Epithelial cell of proximal tubule (primary cell): ENCODE measurements around the gene FARS2. TPM values are rescaled to one million over a fixed set of nuclear protein-coding genes. Genes with fewer than 3 reads are reported as not detected.

ENCODE experiments used
- DNase-seq: peaks from one replicate; pipeline ENCODE4 v3.0.0-alpha.2; 2011; ENCODE audit warnings: low read depth
- H3K4me3 ChIP-seq: 2 replicates; pipeline ENCODE4 v1.5.1; 2011; ENCODE audit warnings: low read depth, mild to moderate bottlenecking, low read length
- total RNA-seq: library from RNA; depleted of rRNA; stranded (reverse); fragments of >200 nt; gene quantifications from 2 replicates; pipeline ENCODE4 v1.2.3, GENCODE V29; 2015
- TF ChIP-seq, protein P1 (sequence below): conservative IDR thresholded peaks from 2 replicates; pipeline ENCODE4 v1.5.1; 2012; ENCODE audit warnings: low read depth, mild to moderate bottlenecking, low read length

FARS2 gene
- total RNA-seq, 1 donor from 2014 or later: 7.7 TPM

DNA sequence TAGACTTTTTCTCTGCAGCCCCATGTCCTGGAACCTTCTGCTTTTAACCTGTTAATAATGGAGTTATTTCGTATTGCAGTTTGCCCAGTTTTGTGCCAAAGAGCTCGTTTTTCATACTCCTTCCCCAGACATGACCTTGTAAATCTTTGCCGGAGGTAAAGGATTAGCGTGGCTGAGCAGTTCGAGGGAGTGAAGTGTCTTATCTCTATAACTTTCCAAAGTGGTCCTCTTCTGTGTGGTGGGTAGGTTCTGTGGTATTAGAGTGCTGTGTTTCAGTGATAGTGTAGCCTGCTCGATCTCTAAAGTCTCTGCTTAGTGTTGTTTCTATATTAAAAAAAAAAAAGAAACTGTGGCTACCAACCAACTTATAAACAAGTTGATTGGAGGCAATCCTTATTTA, 67.5 kb downstream of the FARS2 start:
- DNase-seq: no peak
- H3K4me3 ChIP-seq: no peak overlapping the region
- TF ChIP-seq, protein P1, sequence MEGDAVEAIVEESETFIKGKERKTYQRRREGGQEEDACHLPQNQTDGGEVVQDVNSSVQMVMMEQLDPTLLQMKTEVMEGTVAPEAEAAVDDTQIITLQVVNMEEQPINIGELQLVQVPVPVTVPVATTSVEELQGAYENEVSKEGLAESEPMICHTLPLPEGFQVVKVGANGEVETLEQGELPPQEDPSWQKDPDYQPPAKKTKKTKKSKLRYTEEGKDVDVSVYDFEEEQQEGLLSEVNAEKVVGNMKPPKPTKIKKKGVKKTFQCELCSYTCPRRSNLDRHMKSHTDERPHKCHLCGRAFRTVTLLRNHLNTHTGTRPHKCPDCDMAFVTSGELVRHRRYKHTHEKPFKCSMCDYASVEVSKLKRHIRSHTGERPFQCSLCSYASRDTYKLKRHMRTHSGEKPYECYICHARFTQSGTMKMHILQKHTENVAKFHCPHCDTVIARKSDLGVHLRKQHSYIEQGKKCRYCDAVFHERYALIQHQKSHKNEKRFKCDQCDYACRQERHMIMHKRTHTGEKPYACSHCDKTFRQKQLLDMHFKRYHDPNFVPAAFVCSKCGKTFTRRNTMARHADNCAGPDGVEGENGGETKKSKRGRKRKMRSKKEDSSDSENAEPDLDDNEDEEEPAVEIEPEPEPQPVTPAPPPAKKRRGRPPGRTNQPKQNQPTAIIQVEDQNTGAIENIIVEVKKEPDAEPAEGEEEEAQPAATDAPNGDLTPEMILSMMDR: no peak

DNA sequence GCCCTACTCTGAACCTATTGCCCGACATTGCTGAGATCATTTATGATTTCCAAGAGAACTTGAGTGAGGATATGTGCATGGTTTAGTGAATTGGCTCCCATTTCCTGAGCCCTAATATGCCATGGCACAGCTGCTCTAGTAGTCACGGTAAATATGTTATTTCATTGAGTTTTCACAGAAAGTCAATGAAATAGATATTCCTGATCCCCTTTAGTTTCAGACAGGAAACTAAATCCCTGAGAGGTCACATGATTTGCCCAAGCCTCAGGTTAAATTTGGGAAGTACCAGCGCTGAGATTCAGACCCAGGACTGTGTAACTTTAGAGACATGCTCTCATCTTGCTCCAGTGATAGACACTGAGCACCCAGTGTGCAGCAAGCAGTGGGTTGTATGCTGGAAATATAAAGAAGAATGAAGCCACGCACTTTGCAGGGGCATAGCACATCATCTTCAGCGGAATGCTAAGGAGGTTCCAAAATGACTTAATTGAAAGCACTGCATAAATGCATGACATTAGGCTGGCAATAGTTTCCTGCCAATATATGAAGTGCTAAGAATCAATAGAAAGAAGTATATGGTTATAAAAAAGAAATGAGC, 70.6 kb downstream of the FARS2 start:
- TF ChIP-seq, protein P1: no peak
- DNase-seq: no peak
- no peak overlapping the region for H3K4me3 ChIP-seq

DNA sequence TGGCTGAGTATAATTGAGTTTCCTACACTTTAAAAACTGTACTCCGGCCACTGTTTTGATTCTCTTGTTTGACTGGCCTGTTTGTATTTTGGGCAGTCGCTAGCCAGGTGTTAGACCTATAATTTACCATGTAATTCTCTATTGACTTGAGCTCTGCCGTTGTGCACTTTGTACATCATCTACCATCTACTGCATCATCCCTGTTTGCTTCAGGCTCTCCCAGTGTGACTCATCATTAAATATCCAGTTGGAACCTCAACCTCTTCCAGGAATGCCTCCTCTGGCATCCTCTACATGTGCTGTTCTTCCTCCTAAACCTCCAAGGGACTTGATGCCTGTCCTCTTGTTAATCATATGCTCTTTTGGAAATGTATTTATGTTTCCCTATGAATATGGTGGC, 72.3 kb downstream of the FARS2 start:
- no peak for DNase-seq
- TF ChIP-seq, protein P1: no peak
- no peak overlapping the region for H3K4me3 ChIP-seq

DNA sequence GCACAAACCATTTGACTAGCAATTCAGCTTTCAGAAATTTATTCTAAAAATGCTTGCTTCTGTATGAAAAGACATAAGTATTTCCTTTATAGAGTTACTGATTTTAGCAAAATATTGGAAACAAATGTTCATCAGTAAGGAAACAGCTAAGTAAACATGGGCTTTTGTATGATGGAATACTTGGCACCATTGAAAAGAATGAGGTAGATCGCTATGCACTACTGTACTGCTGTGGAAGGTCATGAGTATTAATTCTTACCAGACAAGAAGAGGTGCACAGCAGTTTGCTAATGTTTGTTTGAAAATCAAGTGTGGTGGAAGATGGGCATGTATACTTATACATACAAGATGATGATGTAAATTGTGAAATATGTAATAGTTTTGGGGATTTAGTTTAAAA, 73.0 kb downstream of the FARS2 start:
- H3K4me3 ChIP-seq: no peak overlapping the region
- TF ChIP-seq, protein P1: no peak
- no peak for DNase-seq

DNA sequence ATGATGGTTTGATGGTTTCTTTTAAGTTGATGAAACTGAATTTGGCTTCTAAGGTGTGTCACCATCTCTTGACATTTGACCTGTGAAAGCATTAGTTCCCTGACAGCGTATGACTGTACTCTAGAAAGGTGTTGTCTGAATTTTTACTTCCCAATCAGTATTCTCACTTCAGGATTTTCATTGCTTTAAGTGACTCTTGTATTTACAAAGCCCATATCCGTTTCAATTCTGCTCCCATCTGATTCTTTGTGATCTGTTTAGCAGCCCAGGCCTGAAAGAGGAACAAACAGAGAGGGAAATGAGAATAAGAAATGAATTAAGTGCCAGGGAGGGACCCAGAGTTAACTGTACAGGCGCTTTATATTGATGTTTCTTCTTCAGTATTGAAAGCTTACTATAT, 73.7 kb downstream of the FARS2 start:
- no peak for DNase-seq
- no peak overlapping the region for H3K4me3 ChIP-seq
- TF ChIP-seq, protein P1: no peak

DNA sequence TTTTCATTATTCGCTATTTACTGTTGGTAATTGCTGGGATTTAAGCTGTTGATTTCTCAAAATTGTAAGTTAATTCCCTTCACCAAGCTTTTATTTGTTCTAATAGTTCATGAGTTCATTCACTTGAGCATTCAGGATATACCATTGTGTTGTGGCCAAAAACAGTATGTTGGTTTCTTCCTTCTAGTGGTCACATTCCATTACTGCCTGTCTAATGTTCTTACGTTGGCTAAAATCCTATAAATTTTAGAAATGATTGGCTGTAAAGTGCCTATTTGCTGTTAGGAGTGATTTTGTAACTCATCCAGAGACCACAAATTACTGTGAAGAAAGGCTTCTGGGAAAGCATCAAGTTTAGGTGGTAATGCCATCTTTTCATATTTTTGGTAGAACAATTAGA, 76.3 kb downstream of the FARS2 start:
- no peak overlapping the region for H3K4me3 ChIP-seq
- TF ChIP-seq, protein P1: no peak
- no peak for DNase-seq
